Motor neuron (in vitro differentiated cells): Measurements from ENCODE around the gene FTHL17. TPM values are rescaled to one million over a fixed set of nuclear protein-coding genes. Genes with fewer than 3 reads are reported as not detected.

Source experiments
- ATAC-seq, 8 experiments: fragments of 200-7000 bp; cut with Tn5 transposase; replicated peaks in 6 of 8; 2 replicates each; pipeline ENCODE4 v1.8.0; 2021; ENCODE audit warnings: mild to moderate bottlenecking in 8 of 8, moderate library complexity in 8 of 8
- H3K27ac ChIP-seq, 2 donors: fragments of 250-450 bp; sonication (Bioruptor Pico); 2 replicates each; pipeline ENCODE4 v1.9.0; 2021; ENCODE audit warnings: antibody characterized with exemption in 2 of 2, mild to moderate bottlenecking in 2 of 2, moderate library complexity in 1 of 2
- H3K4me1 ChIP-seq, 2 donors: fragments of 250-450 bp; sonication (Bioruptor Pico); replicated peaks in 1 of 2; 2 replicates each; pipeline ENCODE4 v1.6.1; 2021; ENCODE audit warnings: antibody characterized with exemption in 2 of 2, mild to moderate bottlenecking in 2 of 2, moderate library complexity in 1 of 2
- H3K4me3 ChIP-seq, 5 donors: fragments of 250-450 bp; sonication (Bioruptor Pico); 2 replicates each; pipeline ENCODE4 v1.9.0; 2021; ENCODE audit warnings: antibody characterized with exemption in 5 of 5, mild to moderate bottlenecking in 5 of 5, moderate library complexity in 4 of 5
- WGBS, 10 experiments: fragments of 450-650 bp; shearing (Covaris generic); methylation state at CpG; one replicate each; pipeline ENCODE4 v1.0.0; 2022; 5-methylcytosine and 5-hydroxymethylcytosine counted together
- in situ Hi-C, 9 experiments: fragments of 400-800 bp; cut with MboI; loops; one replicate each; pipeline ENCODE4 v1.15.0; 2021; ENCODE audit warnings: low sequenced_read_pairs in 9 of 9, low pct_unique_long_range_greater_than_20kb in 2 of 9; ENCODE audit not compliant: unreplicated experiment in 9 of 9
- total RNA-seq, 8 experiments: library from RNA; unstranded; fragments of 300-600 nt; gene quantifications; 2 replicates each; pipeline versions ENCODE4 v1.2.3 to v1.2.4, GENCODE V29; 2022

Gene FTHL17
- total RNA-seq, 8 experiments from 2014 or later, result not detected

- 67 to 100% (median 100%) methylated on average over 1 of the region's 1 CpG; no CpG with 5 or more reads in 7 of the 10 experiments for WGBS, 10 experiments
- Histone ChIP-seq H3K4me3 (no peak overlapping the region), H3K4me1 (no peaks in the 10 kb centered on the region), H3K27ac (no peak overlapping the region)
- ATAC-seq, result no peak
- in situ Hi-C loops, result loop anchor here in 2 of 9 experiments (25.0 kb wide), 1 partner anchor 637 kb away; no protein-coding TSS in a partner anchor
These were observed 47.0 kb downstream of the FTHL17 start for GRCh38 chrX:31024866-31025265.

- in situ Hi-C loops, result no loop called here
- 0 to 80% (median 20%) methylated on average over 1 of the region's 2 CpGs; no CpG with 5 or more reads in 7 of the 10 experiments for whole genome bisulfite sequencing, 10 experiments
- Histone ChIP-seq H3K27ac (no peak overlapping the region), H3K4me1 (no peaks in the 10 kb centered on the region), H3K4me3 (no peak overlapping the region)
- no peak for ATAC-seq
These were observed 50.3 kb downstream of the FTHL17 start for GRCh38 chrX:31021537-31021936.

Other genes starting within 250 kb of the FTHL17 start
- gene TAB3, start 182.8 kb downstream of the FTHL17 start, total RNA-seq, result 10 to 100 TPM in 5 of 8 experiments, 1 to 10 TPM in 3; 5.8 to 17.9 (median 12.4) TPM